Omental fat pad (tissue), 4 donors: Measurements from ENCODE around the gene MYL12B. TPM values are rescaled to one million over a fixed set of nuclear protein-coding genes. Genes with fewer than 3 reads are reported as not detected.
"Not testable (repeated sequence)": the region's sequence is repeated elsewhere in the genome, so short reads cannot be mapped to it uniquely, and the experiment has no call there.

Experiments
- ATAC-seq: fragments of 150-250 bp; one replicate; pipeline ENCODE4 v1.9.1; 2016; ENCODE audit warnings: mild to moderate bottlenecking, moderate library complexity; ENCODE audit not compliant: low FRiP score
- DNase-seq: peaks from one replicate; pipeline ENCODE4 v3.0.0-alpha.2; 2019; ENCODE audit warnings: low spot score
- total RNA-seq, 4 donors: library from RNA; depleted of rRNA; stranded (reverse); fragments of >200 nt; gene quantifications; one replicate each; pipeline ENCODE4 v1.1.0, GENCODE V29; 2016
- TF ChIP-seq, protein P1 (sequence below), 3 donors: fragments of 450-650 bp; IDR thresholded peaks; one replicate each; pipeline ENCODE4 v1.5.1; 2016 to 2017; ENCODE audit warnings: antibody characterized with exemption in 3 of 3, mild to moderate bottlenecking in 3 of 3, moderate library complexity in 2 of 3

The MYL12B gene
- total RNA-seq, 4 donors from 2014 or later: 263 to 352 (median 318) TPM

DNA sequence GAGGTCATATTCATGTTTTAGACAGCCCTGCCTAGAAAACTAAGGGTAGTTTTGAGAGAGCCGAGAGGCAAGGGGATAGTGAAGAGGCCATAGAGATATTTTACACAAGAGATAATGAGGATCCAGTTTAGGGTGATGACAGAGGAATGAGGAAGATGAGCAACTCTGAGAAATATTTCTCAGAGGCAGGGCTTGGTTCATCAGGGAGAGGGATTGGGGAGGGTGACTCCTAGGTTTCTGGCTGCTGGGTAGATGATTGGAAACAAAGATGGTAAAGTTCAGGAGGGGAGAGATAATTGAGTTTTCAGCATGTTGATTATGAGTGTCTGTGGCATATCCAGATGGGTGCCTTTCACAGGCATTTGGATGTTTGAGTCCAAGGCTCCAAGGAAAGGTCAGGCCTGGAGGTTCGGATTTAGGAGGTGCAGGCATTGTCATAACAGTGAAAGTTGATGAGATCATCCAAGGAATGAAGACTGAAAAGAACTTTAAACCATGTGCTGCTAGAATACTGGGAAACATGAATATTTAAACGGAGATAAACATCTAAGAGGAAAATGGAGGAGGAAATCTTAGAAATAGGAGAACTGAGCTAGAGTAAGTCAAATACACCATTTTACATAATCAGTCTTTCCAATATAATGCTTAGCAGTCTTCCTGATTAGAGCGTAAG is 7.4 kb downstream of the MYL12B start:
- DNase-seq: no peak
- peak; percentile 56 for ATAC-seq
- TF ChIP-seq, protein P1, sequence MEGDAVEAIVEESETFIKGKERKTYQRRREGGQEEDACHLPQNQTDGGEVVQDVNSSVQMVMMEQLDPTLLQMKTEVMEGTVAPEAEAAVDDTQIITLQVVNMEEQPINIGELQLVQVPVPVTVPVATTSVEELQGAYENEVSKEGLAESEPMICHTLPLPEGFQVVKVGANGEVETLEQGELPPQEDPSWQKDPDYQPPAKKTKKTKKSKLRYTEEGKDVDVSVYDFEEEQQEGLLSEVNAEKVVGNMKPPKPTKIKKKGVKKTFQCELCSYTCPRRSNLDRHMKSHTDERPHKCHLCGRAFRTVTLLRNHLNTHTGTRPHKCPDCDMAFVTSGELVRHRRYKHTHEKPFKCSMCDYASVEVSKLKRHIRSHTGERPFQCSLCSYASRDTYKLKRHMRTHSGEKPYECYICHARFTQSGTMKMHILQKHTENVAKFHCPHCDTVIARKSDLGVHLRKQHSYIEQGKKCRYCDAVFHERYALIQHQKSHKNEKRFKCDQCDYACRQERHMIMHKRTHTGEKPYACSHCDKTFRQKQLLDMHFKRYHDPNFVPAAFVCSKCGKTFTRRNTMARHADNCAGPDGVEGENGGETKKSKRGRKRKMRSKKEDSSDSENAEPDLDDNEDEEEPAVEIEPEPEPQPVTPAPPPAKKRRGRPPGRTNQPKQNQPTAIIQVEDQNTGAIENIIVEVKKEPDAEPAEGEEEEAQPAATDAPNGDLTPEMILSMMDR (IDR thresholded peaks at IDR 0.05): no peak

DNA sequence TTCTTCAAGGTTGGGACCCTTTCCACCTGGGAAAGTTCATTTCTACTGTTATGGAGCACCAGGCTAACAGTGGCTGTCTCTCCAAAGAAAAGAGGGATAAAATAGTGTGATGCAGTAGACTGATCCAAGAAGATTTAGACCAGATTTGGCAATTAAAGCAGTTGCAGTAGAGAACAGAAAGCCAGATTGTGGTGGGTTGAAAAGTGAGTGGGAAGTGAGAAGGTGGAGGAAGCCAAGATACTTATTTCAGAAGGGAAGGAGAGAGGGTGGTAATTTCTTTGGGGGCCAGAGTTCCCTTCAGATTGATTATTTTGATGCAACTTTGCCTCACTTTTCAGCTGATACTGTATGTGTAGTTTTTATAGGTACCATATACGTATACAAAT is 8.0 kb downstream of the MYL12B start:
- TF ChIP-seq, protein P1 (IDR thresholded peaks at IDR 0.05): no peak
- no peak for DNase-seq
- no peak for ATAC-seq

DNA sequence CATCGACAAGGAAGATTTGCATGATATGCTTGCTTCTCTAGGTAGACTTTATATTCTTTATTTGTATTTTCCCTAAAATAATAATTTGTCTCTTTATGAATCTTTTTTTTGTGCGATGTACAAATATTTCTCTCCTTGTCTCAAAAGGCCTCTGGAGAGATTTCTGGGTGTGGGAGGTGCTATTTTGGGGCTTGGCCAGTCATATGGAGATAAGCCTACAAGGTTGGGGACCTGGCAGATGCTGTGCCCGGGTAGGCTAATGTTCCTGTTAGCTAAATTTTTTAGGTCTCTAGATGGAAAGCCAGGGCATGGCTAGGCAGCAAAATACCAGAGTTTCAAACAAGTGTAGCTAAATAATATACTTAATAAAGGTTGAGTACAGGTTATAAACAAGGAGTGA is 11.1 kb downstream of the MYL12B start:
- TF ChIP-seq, protein P1 (IDR thresholded peaks at IDR 0.05): no peak
- DNase-seq (no peak), ATAC-seq (no peak)

DNA sequence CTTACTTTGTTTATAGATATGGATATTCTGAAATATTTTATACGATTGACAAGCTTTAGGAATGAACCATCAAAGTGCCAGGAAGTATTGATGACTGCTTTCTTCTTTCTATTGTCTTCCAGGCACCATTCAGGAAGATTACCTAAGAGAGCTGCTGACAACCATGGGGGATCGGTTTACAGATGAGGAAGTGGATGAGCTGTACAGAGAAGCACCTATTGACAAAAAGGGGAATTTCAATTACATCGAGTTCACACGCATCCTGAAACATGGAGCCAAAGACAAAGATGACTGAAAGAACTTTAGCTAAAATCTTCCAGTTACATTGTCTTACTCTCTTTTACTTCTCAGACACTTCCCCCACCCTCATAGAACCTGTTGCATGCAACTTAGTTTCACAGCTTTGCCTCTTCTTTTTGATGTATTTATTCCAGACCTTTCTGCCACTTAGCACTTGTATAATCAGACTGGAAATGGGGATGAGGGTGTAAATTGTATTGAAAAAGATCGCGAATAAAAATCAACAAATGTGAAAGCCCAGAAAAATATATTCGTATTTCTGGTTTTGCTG is 15.8 kb downstream of the MYL12B start:
- ATAC-seq: not testable (repeated sequence)

DNA sequence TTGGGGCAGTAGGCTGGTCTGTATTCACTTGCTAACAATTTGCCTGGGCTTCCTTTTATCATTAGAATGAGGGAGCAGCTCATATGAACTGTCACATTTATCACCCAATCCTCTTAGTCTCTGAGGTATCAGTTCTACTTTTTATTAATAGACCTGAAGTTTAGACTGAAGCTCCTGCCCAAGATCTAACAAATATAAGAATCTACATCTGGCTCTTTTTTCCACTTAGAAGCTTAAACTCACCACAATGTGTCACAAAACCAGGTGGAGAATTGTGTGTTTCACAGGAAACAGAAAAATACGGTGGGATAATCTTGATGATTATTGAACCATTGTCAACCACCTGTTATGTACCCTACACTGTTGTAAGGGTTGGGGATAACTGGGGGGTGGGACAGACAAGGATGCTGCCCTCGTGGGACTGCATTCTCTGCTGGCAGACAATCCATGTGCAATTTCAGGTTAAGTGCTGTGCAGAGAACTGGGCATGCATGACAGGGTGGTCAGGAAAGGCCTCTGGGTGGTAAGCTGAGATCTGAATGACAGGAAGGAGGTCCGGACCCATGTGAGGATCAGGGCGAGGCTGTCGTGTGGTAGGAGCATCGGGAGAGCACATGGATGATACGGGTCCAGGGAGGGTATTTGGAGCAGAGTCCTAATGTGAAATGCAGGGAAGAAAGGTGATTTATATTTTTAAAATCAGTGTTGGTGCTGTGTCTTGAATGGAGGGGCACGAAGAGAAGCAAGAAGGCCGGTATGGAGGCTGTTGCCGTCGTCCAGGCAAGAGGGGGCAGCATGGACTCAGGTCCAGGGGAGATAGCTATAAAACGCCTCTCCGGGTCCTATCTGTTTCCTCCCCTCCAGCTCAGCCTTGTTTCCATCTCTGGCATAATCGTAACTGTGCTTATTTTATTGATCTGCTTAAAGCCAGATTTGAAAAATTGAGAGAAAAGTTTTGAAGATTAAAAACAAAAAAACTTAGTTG is 17.6 kb downstream of the MYL12B start:
- ATAC-seq: no peak

More for the DNA sequence above, 15.8 kb downstream of the MYL12B start:
- not testable (repeated sequence) for DNase-seq

DNA sequence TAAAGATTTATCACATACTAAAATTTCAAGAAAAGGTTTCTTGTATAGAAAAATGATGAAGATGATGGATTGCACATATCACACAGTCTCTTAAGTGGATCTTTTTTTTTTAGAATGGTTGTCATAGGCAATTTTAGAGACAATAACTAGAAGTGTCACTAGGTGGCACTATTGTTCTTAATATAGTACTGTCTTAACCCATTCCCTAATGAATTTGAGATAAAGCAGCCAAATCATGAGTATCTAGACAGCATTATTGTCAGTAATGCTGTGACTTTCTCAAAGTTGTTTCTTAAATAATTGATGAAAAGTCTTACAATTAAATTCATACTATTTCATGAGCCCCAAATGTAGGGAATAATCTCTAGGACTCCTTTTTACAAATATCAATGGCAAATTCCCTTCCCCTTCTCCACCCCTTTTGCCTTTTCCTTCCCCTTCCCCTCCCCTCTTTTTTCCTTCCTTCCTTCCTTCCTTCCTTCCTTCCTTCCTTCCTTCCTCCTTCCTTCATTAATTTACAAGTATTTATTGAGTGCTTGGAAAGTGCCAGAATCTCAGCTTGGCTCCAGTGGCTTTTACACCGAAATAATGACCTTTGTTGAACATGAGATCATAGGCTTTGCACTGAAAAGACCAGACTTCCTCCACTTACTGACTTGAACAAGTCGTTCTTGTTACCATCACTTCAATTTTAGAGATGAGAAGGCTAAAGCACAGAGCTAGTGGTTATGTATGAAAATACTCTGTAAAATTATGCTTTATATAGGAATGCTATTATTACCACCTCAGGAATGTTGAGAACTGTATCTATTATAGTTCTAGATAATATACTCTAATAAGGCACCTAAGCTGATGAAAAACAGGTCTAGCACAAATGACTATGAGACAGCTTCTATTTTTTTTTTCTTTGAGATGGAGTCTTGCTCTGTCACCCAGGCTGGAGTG is 19.8 kb downstream of the MYL12B start:
- TF ChIP-seq, protein P1 (IDR thresholded peaks at IDR 0.05): no peak
- peak; percentile 77 for ATAC-seq
- no peak for DNase-seq

More for the DNA sequence above, 17.6 kb downstream of the MYL12B start:
- no peak for DNase-seq
- TF ChIP-seq, protein P1 (IDR thresholded peaks at IDR 0.05): no peak
